ENCODE measurements around the gene AQP2.

The AQP2 gene

GRCh38 chr12:50004696-50005095 lies 54.2 kb downstream of the AQP2 start:
- Histone ChIP-seq H4K20me1 (ENCODE audit: control insufficient read depth, insufficient read depth, low read depth, low read length) (peaks cover 13% of the 10 kb centered on the region; the same call in 1 of the 2 replicates), H3K9me2 (replicated peaks; ENCODE audit: control insufficient read depth, low read length) (no peaks in the 10 kb centered on the region), H3K4me2 (ENCODE audit: low read length) (no peak overlapping the region), H3K27me3 (ENCODE audit: control insufficient read depth, low read length) (no peaks in the 10 kb centered on the region), H3K27ac (ENCODE audit: low read depth, low read length) (no peak overlapping the region), H3K4me1 (ENCODE audit: control insufficient read depth, low read length) (peaks cover 39% of the 10 kb centered on the region), H3K36me3 (ENCODE audit: control insufficient read depth, low read length) (peaks cover 87% of the 10 kb centered on the region), H3K4me3 (ENCODE audit: low read length) (no peak overlapping the region), H3F3A (ENCODE audit: control insufficient read depth, insufficient read depth) (peaks cover 10% of the 10 kb centered on the region; the same call in 1 of the 2 replicates), H3K79me2 (ENCODE audit: control insufficient read depth, low read length) (peaks cover 43% of the 10 kb centered on the region), H3K9me3 (ENCODE audit: control insufficient read depth, insufficient read depth, low read length) (no peaks in the 10 kb centered on the region)
- TF ChIP-seq, protein P1, sequence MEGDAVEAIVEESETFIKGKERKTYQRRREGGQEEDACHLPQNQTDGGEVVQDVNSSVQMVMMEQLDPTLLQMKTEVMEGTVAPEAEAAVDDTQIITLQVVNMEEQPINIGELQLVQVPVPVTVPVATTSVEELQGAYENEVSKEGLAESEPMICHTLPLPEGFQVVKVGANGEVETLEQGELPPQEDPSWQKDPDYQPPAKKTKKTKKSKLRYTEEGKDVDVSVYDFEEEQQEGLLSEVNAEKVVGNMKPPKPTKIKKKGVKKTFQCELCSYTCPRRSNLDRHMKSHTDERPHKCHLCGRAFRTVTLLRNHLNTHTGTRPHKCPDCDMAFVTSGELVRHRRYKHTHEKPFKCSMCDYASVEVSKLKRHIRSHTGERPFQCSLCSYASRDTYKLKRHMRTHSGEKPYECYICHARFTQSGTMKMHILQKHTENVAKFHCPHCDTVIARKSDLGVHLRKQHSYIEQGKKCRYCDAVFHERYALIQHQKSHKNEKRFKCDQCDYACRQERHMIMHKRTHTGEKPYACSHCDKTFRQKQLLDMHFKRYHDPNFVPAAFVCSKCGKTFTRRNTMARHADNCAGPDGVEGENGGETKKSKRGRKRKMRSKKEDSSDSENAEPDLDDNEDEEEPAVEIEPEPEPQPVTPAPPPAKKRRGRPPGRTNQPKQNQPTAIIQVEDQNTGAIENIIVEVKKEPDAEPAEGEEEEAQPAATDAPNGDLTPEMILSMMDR (IDR thresholded peaks at IDR 0.05; ENCODE audit: low read depth, low read length, poor library complexity, severe bottlenecking), result no peak

GRCh38 chr12:50005175-50005574 lies 54.6 kb downstream of the AQP2 start:
- Histone ChIP-seq H3K27ac (ENCODE audit: low read depth, low read length) (no peak overlapping the region), H3K4me3 (ENCODE audit: low read length) (no peak overlapping the region), H3K79me2 (ENCODE audit: control insufficient read depth, low read length) (peaks cover 47% of the 10 kb centered on the region), H3K36me3 (ENCODE audit: control insufficient read depth, low read length) (peaks cover 90% of the 10 kb centered on the region), H4K20me1 (ENCODE audit: control insufficient read depth, insufficient read depth, low read depth, low read length) (peaks cover 13% of the 10 kb centered on the region; the same call in 1 of the 2 replicates), H3K27me3 (ENCODE audit: control insufficient read depth, low read length) (no peaks in the 10 kb centered on the region), H3K4me1 (ENCODE audit: control insufficient read depth, low read length) (peaks cover 42% of the 10 kb centered on the region), H3F3A (ENCODE audit: control insufficient read depth, insufficient read depth) (peaks cover 13% of the 10 kb centered on the region; the same call in 1 of the 2 replicates), H3K9me3 (ENCODE audit: control insufficient read depth, insufficient read depth, low read length) (no peaks in the 10 kb centered on the region), H3K9me2 (replicated peaks; ENCODE audit: control insufficient read depth, low read length) (no peaks in the 10 kb centered on the region), H3K4me2 (ENCODE audit: low read length) (no peak overlapping the region)
- TF ChIP-seq EZH2phosphoT487 (IDR thresholded peaks at IDR 0.05; ENCODE audit: borderline replicate concordance, low read length), result no peak
- TF ChIP-seq, protein P1 (IDR thresholded peaks at IDR 0.05; ENCODE audit: low read depth, low read length, poor library complexity, severe bottlenecking), result no peak

GRCh38 chr12:50006280-50006679 lies 55.7 kb downstream of the AQP2 start:
- TF ChIP-seq, protein P1 (IDR thresholded peaks at IDR 0.05; ENCODE audit: low read depth, low read length, poor library complexity, severe bottlenecking), result no peak
- no peak for TF ChIP-seq EZH2phosphoT487 (IDR thresholded peaks at IDR 0.05; ENCODE audit: borderline replicate concordance, low read length)
- Histone ChIP-seq H3K36me3 (ENCODE audit: control insufficient read depth, low read length) (peaks cover 88% of the 10 kb centered on the region), H3K9me3 (ENCODE audit: control insufficient read depth, insufficient read depth, low read length) (no peaks in the 10 kb centered on the region), H3K27ac (ENCODE audit: low read depth, low read length) (peak overlapping the region; percentile 18; the same call in 1 of the 2 replicates), H3K27me3 (ENCODE audit: control insufficient read depth, low read length) (no peaks in the 10 kb centered on the region), H3F3A (ENCODE audit: control insufficient read depth, insufficient read depth) (peaks cover 13% of the 10 kb centered on the region; the same call in 1 of the 2 replicates), H3K9me2 (replicated peaks; ENCODE audit: control insufficient read depth, low read length) (no peaks in the 10 kb centered on the region), H3K4me3 (ENCODE audit: low read length) (peak overlapping the region; percentile 18; the same call in 1 of the 2 replicates), H3K4me2 (ENCODE audit: low read length) (peak overlapping the region; percentile 42), H3K4me1 (ENCODE audit: control insufficient read depth, low read length) (peaks cover 42% of the 10 kb centered on the region), H3K79me2 (ENCODE audit: control insufficient read depth, low read length) (peaks cover 58% of the 10 kb centered on the region), H4K20me1 (ENCODE audit: control insufficient read depth, insufficient read depth, low read depth, low read length) (peaks cover 13% of the 10 kb centered on the region; the same call in 1 of the 2 replicates)
